WTC11 (cell line): Measurements from ENCODE around the gene PRKRIP1. TPM values are rescaled to one million over a fixed set of nuclear protein-coding genes. Genes with fewer than 3 reads are reported as not detected.

Experiments used
- FOXJ3 ChIP-seq: sonication (generic); formaldehyde crosslinking; IDR thresholded peaks from 2 replicates; pipeline ENCODE4 v1.9.0; 2021; ENCODE audit warnings: missing genetic modification reagents, mild to moderate bottlenecking, borderline replicate concordance
- KAT7 ChIP-seq: sonication (generic); formaldehyde crosslinking; IDR thresholded peaks from 2 replicates; pipeline ENCODE4 v1.8.1; 2023; ENCODE audit warnings: missing genetic modification reagents, mild to moderate bottlenecking, borderline replicate concordance
- MYBL2 ChIP-seq: sonication (generic); formaldehyde crosslinking; IDR thresholded peaks from 2 replicates; pipeline ENCODE4 v1.8.1; 2023; ENCODE audit warnings: mild to moderate bottlenecking, moderate library complexity, missing genetic modification reagents
- NR2C2 ChIP-seq: sonication (generic); formaldehyde crosslinking; IDR thresholded peaks from 2 replicates; pipeline ENCODE4 v1.8.0; 2022; ENCODE audit warnings: mild to moderate bottlenecking, missing genetic modification reagents
- NR3C1 ChIP-seq: sonication (generic); formaldehyde crosslinking; conservative IDR thresholded peaks from 2 replicates; pipeline ENCODE4 v1.8.1; 2023; ENCODE audit warnings: low read depth, mild to moderate bottlenecking, missing genetic modification reagents
- SOX15 ChIP-seq: fragments of 250-450 bp; sonication (Bioruptor Pico); IDR thresholded peaks from 2 replicates; pipeline ENCODE4 v1.9.0; 2021; ENCODE audit warnings: mild to moderate bottlenecking
- TEAD1 ChIP-seq: sonication (generic); formaldehyde crosslinking; IDR thresholded peaks from 2 replicates; pipeline ENCODE4 v1.8.0; 2022; ENCODE audit warnings: mild to moderate bottlenecking, missing genetic modification reagents
- ZNF396 ChIP-seq: fragments of 250-450 bp; sonication (Bioruptor Pico); IDR thresholded peaks from 2 replicates; pipeline ENCODE4 v1.8.0; 2021; ENCODE audit warnings: mild to moderate bottlenecking, moderate library complexity, borderline replicate concordance
- total RNA-seq: library from RNA; stranded (reverse); gene quantifications from 3 replicates; pipeline ENCODE4 v1.2.3, GENCODE V29; 2021
- TF ChIP-seq, protein P1 (sequence below): fragments of 250-450 bp; sonication (Bioruptor Pico); IDR thresholded peaks from 2 replicates; pipeline ENCODE4 v1.9.0; 2021; ENCODE audit warnings: mild to moderate bottlenecking
- TF ChIP-seq, protein P2 (sequence below): sonication (generic); formaldehyde crosslinking; IDR thresholded peaks from 2 replicates; pipeline ENCODE4 v1.8.1; 2023; ENCODE audit warnings: mild to moderate bottlenecking, missing genetic modification reagents
- TF ChIP-seq, protein P3 (sequence below): sonication (generic); formaldehyde crosslinking; conservative IDR thresholded peaks from 2 replicates; pipeline ENCODE4 v1.8.1; 2022; ENCODE audit warnings: mild to moderate bottlenecking, missing genetic modification reagents
- TF ChIP-seq, protein P4 (sequence below): fragments of 250-450 bp; sonication (Bioruptor Pico); IDR thresholded peaks from 2 replicates; pipeline ENCODE4 v1.9.0; 2021; ENCODE audit warnings: mild to moderate bottlenecking
- TF ChIP-seq, protein P5 (sequence below): sonication (generic); formaldehyde crosslinking; IDR thresholded peaks from 2 replicates; pipeline ENCODE4 v1.8.0; 2022; ENCODE audit warnings: mild to moderate bottlenecking, missing genetic modification reagents
- TF ChIP-seq, protein P6 (sequence below): fragments of 250-450 bp; sonication (Bioruptor Pico); IDR thresholded peaks from 2 replicates; pipeline ENCODE4 v1.9.0; 2021; ENCODE audit warnings: mild to moderate bottlenecking, borderline replicate concordance
- TF ChIP-seq, protein P7 (sequence below): sonication (generic); formaldehyde crosslinking; IDR thresholded peaks from 2 replicates; pipeline ENCODE4 v1.8.0; 2022; ENCODE audit warnings: mild to moderate bottlenecking, missing genetic modification reagents
- TF ChIP-seq, protein P8 (sequence below): sonication (generic); formaldehyde crosslinking; IDR thresholded peaks from 2 replicates; pipeline ENCODE4 v1.8.1; 2023; ENCODE audit warnings: mild to moderate bottlenecking, missing genetic modification reagents, borderline replicate concordance
- TF ChIP-seq, protein P9 (sequence below): sonication (generic); formaldehyde crosslinking; IDR thresholded peaks from 2 replicates; pipeline ENCODE4 v1.8.1; 2022; ENCODE audit warnings: mild to moderate bottlenecking, moderate library complexity, missing genetic modification reagents
- TF ChIP-seq, protein P10 (sequence below): sonication (generic); formaldehyde crosslinking; IDR thresholded peaks from 2 replicates; pipeline ENCODE4 v1.8.1; 2022; ENCODE audit warnings: low read depth, mild to moderate bottlenecking, moderate library complexity, missing genetic modification reagents, borderline replicate concordance

PRKRIP1 gene
- total RNA-seq, 1 experiment from 2014 or later, result 27.5 TPM

DNA sequence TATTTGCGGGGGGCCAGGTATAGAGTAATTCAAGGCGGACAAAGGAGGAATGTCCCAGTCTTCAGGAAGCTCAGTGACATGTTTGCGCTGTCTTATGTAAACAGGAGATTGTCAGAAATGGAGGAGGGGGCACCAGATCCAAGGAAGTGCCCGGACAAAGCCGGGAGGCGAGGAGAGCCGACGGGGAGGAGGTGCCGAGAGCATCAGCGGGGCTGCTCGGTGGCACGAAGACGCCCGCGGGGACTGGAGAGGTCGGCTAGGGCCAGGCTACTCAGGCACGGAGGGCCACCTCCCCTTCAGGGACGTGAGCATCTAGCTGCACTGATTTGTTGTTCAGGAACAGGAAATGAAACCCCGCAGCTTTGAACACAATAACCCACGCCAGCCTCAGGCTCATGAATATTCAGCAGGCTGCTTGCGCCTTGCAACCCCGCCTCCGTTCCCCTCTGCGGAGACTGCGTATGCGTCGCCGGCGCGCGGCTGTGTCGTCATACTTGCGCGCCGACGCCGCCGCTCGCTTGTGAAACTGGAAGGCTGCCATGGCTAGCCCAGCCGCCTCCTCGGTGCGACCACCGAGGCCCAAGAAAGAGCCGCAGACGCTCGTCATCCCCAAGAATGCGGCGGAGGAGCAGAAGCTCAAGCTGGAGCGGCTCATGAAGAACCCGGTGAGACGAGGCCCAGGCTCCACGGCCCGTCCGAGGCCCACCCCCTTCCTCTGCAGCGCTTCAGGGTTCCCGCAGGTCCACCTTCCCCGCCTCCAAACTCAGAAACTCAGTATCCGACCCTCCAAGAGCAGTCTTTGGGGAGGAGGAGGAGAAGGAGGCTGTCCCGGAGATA, at the start of gene PRKRIP1 (continued):
- TF ChIP-seq MYBL2 (CRISPR knock-in tag) (no peak), NR3C1 (CRISPR knock-in tag) (no peak), KAT7 (CRISPR knock-in tag) (0 out of 2 replicates have a peak, but pooled peaks have one; percentile 19), ZNF396 (CRISPR knock-in tag) (no peak), NR2C2 (CRISPR knock-in tag) (no peak), TEAD1 (CRISPR knock-in tag) (no peak; the same call in 1 of the 2 replicates), SOX15 (no peak), FOXJ3 (CRISPR knock-in tag) (no peak)
- TF ChIP-seq, protein P1, sequence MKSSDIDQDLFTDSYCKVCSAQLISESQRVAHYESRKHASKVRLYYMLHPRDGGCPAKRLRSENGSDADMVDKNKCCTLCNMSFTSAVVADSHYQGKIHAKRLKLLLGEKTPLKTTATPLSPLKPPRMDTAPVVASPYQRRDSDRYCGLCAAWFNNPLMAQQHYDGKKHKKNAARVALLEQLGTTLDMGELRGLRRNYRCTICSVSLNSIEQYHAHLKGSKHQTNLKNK (CRISPR knock-in tag), result peak; percentile 71
- TF ChIP-seq, protein P2, sequence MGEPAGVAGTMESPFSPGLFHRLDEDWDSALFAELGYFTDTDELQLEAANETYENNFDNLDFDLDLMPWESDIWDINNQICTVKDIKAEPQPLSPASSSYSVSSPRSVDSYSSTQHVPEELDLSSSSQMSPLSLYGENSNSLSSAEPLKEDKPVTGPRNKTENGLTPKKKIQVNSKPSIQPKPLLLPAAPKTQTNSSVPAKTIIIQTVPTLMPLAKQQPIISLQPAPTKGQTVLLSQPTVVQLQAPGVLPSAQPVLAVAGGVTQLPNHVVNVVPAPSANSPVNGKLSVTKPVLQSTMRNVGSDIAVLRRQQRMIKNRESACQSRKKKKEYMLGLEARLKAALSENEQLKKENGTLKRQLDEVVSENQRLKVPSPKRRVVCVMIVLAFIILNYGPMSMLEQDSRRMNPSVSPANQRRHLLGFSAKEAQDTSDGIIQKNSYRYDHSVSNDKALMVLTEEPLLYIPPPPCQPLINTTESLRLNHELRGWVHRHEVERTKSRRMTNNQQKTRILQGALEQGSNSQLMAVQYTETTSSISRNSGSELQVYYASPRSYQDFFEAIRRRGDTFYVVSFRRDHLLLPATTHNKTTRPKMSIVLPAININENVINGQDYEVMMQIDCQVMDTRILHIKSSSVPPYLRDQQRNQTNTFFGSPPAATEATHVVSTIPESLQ (CRISPR knock-in tag), result no peak
- TF ChIP-seq, protein P3, sequence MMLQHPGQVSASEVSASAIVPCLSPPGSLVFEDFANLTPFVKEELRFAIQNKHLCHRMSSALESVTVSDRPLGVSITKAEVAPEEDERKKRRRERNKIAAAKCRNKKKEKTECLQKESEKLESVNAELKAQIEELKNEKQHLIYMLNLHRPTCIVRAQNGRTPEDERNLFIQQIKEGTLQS (CRISPR knock-in tag), result no peak
- TF ChIP-seq, protein P4, sequence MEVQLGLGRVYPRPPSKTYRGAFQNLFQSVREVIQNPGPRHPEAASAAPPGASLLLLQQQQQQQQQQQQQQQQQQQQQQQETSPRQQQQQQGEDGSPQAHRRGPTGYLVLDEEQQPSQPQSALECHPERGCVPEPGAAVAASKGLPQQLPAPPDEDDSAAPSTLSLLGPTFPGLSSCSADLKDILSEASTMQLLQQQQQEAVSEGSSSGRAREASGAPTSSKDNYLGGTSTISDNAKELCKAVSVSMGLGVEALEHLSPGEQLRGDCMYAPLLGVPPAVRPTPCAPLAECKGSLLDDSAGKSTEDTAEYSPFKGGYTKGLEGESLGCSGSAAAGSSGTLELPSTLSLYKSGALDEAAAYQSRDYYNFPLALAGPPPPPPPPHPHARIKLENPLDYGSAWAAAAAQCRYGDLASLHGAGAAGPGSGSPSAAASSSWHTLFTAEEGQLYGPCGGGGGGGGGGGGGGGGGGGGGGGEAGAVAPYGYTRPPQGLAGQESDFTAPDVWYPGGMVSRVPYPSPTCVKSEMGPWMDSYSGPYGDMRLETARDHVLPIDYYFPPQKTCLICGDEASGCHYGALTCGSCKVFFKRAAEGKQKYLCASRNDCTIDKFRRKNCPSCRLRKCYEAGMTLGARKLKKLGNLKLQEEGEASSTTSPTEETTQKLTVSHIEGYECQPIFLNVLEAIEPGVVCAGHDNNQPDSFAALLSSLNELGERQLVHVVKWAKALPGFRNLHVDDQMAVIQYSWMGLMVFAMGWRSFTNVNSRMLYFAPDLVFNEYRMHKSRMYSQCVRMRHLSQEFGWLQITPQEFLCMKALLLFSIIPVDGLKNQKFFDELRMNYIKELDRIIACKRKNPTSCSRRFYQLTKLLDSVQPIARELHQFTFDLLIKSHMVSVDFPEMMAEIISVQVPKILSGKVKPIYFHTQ (CRISPR knock-in tag), result no peak
- TF ChIP-seq, protein P5, sequence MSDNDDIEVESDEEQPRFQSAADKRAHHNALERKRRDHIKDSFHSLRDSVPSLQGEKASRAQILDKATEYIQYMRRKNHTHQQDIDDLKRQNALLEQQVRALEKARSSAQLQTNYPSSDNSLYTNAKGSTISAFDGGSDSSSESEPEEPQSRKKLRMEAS, result peak; percentile 51
- TF ChIP-seq, protein P6, sequence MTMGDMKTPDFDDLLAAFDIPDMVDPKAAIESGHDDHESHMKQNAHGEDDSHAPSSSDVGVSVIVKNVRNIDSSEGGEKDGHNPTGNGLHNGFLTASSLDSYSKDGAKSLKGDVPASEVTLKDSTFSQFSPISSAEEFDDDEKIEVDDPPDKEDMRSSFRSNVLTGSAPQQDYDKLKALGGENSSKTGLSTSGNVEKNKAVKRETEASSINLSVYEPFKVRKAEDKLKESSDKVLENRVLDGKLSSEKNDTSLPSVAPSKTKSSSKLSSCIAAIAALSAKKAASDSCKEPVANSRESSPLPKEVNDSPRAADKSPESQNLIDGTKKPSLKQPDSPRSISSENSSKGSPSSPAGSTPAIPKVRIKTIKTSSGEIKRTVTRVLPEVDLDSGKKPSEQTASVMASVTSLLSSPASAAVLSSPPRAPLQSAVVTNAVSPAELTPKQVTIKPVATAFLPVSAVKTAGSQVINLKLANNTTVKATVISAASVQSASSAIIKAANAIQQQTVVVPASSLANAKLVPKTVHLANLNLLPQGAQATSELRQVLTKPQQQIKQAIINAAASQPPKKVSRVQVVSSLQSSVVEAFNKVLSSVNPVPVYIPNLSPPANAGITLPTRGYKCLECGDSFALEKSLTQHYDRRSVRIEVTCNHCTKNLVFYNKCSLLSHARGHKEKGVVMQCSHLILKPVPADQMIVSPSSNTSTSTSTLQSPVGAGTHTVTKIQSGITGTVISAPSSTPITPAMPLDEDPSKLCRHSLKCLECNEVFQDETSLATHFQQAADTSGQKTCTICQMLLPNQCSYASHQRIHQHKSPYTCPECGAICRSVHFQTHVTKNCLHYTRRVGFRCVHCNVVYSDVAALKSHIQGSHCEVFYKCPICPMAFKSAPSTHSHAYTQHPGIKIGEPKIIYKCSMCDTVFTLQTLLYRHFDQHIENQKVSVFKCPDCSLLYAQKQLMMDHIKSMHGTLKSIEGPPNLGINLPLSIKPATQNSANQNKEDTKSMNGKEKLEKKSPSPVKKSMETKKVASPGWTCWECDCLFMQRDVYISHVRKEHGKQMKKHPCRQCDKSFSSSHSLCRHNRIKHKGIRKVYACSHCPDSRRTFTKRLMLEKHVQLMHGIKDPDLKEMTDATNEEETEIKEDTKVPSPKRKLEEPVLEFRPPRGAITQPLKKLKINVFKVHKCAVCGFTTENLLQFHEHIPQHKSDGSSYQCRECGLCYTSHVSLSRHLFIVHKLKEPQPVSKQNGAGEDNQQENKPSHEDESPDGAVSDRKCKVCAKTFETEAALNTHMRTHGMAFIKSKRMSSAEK, result no peak
- TF ChIP-seq, protein P7, sequence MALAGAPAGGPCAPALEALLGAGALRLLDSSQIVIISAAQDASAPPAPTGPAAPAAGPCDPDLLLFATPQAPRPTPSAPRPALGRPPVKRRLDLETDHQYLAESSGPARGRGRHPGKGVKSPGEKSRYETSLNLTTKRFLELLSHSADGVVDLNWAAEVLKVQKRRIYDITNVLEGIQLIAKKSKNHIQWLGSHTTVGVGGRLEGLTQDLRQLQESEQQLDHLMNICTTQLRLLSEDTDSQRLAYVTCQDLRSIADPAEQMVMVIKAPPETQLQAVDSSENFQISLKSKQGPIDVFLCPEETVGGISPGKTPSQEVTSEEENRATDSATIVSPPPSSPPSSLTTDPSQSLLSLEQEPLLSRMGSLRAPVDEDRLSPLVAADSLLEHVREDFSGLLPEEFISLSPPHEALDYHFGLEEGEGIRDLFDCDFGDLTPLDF (CRISPR knock-in tag), result no peak
- TF ChIP-seq, protein P8, sequence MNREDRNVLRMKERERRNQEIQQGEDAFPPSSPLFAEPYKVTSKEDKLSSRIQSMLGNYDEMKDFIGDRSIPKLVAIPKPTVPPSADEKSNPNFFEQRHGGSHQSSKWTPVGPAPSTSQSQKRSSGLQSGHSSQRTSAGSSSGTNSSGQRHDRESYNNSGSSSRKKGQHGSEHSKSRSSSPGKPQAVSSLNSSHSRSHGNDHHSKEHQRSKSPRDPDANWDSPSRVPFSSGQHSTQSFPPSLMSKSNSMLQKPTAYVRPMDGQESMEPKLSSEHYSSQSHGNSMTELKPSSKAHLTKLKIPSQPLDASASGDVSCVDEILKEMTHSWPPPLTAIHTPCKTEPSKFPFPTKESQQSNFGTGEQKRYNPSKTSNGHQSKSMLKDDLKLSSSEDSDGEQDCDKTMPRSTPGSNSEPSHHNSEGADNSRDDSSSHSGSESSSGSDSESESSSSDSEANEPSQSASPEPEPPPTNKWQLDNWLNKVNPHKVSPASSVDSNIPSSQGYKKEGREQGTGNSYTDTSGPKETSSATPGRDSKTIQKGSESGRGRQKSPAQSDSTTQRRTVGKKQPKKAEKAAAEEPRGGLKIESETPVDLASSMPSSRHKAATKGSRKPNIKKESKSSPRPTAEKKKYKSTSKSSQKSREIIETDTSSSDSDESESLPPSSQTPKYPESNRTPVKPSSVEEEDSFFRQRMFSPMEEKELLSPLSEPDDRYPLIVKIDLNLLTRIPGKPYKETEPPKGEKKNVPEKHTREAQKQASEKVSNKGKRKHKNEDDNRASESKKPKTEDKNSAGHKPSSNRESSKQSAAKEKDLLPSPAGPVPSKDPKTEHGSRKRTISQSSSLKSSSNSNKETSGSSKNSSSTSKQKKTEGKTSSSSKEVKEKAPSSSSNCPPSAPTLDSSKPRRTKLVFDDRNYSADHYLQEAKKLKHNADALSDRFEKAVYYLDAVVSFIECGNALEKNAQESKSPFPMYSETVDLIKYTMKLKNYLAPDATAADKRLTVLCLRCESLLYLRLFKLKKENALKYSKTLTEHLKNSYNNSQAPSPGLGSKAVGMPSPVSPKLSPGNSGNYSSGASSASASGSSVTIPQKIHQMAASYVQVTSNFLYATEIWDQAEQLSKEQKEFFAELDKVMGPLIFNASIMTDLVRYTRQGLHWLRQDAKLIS, result no peak
- TF ChIP-seq, protein P9, sequence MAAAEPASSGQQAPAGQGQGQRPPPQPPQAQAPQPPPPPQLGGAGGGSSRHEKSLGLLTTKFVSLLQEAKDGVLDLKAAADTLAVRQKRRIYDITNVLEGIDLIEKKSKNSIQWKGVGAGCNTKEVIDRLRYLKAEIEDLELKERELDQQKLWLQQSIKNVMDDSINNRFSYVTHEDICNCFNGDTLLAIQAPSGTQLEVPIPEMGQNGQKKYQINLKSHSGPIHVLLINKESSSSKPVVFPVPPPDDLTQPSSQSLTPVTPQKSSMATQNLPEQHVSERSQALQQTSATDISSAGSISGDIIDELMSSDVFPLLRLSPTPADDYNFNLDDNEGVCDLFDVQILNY (CRISPR knock-in tag), result peak; percentile 60; the same call in 1 of the 2 replicates
- TF ChIP-seq, protein P10, sequence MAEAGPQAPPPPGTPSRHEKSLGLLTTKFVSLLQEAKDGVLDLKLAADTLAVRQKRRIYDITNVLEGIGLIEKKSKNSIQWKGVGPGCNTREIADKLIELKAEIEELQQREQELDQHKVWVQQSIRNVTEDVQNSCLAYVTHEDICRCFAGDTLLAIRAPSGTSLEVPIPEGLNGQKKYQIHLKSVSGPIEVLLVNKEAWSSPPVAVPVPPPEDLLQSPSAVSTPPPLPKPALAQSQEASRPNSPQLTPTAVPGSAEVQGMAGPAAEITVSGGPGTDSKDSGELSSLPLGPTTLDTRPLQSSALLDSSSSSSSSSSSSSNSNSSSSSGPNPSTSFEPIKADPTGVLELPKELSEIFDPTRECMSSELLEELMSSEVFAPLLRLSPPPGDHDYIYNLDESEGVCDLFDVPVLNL (CRISPR knock-in tag), result no peak
